GM23248 (cell line): ENCODE data around the gene TAS1R2.

Experiments
- EZH2 ChIP-seq: fragments of 200-600 bp; sonication (generic); IDR thresholded peaks from 2 replicates; pipeline ENCODE4 v1.6.1; 2018; ENCODE audit warnings: antibody characterized with exemption, mild to moderate bottlenecking; ENCODE audit not compliant: insufficient read depth, poor library complexity, severe bottlenecking
- EZH2phosphoT487 ChIP-seq: fragments of 200-600 bp; sonication (generic); IDR thresholded peaks from 2 replicates; pipeline ENCODE4 v1.6.1; 2018; ENCODE audit warnings: antibody characterized with exemption, moderate library complexity, mild to moderate bottlenecking, low read depth; ENCODE audit not compliant: insufficient read depth

DNA sequence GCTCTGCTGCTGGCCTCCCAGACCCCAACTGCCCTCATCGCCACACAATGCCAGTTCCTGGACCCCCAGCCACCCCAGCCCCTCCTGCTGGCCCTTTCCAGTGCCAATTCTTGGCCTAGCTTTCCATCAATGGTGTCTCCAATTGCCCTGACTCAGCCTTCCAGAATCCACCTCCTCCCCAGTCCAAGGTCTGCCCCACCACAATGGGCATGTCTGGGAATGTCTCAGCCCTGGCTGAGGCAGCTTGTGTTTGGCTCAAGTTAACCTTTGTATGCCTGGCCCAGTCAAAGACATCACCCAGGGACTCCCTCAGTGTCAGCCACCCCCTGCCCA, 26.5 kb upstream of the TAS1R2 start:
- TF ChIP-seq EZH2 (no peak), EZH2phosphoT487 (no peak)
